ENCODE results near the gene GRB10.
"Not testable (repeated sequence)": the region's sequence is repeated elsewhere in the genome, so short reads cannot be mapped to it uniquely, and the experiment has no call there.

The GRB10 gene

GRCh38 chr7:50591098-50591479, 191.6 kb downstream of the GRB10 start:
- Histone ChIP-seq H3K36me3 (ENCODE audit: control insufficient read depth, insufficient read depth, low read length) (peaks cover 5% of the 10 kb centered on the region; the same call in 1 of the 2 replicates), H3K4me1 (ENCODE audit: control insufficient read depth, insufficient read depth, low read length) (no peaks in the 10 kb centered on the region), H3K27ac (ENCODE audit: low read length) (no peak overlapping the region), H3K9me3 (ENCODE audit: control insufficient read depth, insufficient read depth, low read length) (no peaks in the 10 kb centered on the region), H3K4me3 (ENCODE audit: low read length) (no peak overlapping the region), H3K27me3 (ENCODE audit: control insufficient read depth, insufficient read depth, low read length) (no peaks in the 10 kb centered on the region)
- no peak for DNase-seq (ENCODE audit: low read depth, low spot score)
- WGBS (ENCODE audit: insufficient coverage, insufficient read length), result no CpG with 5 or more reads among the region's 5 CpGs

GRCh38 chr7:50590535-50590934, 192.2 kb downstream of the GRB10 start:
- no peaks in the 10 kb centered on the region for H3K9me3 ChIP-seq (ENCODE audit: control insufficient read depth, insufficient read depth, low read length)
- H3K27ac ChIP-seq (ENCODE audit: low read length), result no peak overlapping the region
- no peak for DNase-seq (ENCODE audit: low read depth, low spot score)
- H3K27me3 ChIP-seq (ENCODE audit: control insufficient read depth, insufficient read depth, low read length), result no peaks in the 10 kb centered on the region
- no peak overlapping the region for H3K4me3 ChIP-seq (ENCODE audit: low read length)
- no CpG with 5 or more reads among the region's 13 CpGs for WGBS (ENCODE audit: insufficient coverage, insufficient read length)
- peaks cover 5% of the 10 kb centered on the region; the same call in 1 of the 2 replicates for H3K36me3 ChIP-seq (ENCODE audit: control insufficient read depth, insufficient read depth, low read length)
- no peaks in the 10 kb centered on the region for H3K4me1 ChIP-seq (ENCODE audit: control insufficient read depth, insufficient read depth, low read length)

- Histone ChIP-seq H3K9me3 (ENCODE audit: control insufficient read depth, insufficient read depth, low read length) (no peaks in the 10 kb centered on the region), H3K36me3 (ENCODE audit: control insufficient read depth, insufficient read depth, low read length) (peaks cover 5% of the 10 kb centered on the region; the same call in 1 of the 2 replicates), H3K4me1 (ENCODE audit: control insufficient read depth, insufficient read depth, low read length) (no peaks in the 10 kb centered on the region), H3K27me3 (ENCODE audit: control insufficient read depth, insufficient read depth, low read length) (no peaks in the 10 kb centered on the region), H3K27ac (ENCODE audit: low read length) (no peak overlapping the region), H3K4me3 (ENCODE audit: low read length) (no peak overlapping the region)
- WGBS (ENCODE audit: insufficient coverage, insufficient read length), result no CpG with 5 or more reads among the region's 2 CpGs
- DNase-seq (ENCODE audit: low read depth, low spot score), result no peak
These were observed 193.3 kb downstream of the GRB10 start for GRCh38 chr7:50589364-50589763.

- H3K27me3 ChIP-seq (ENCODE audit: control insufficient read depth, insufficient read depth, low read length), result no peaks in the 10 kb centered on the region
- no peak overlapping the region for H3K4me3 ChIP-seq (ENCODE audit: low read length)
- peak; percentile 11 for DNase-seq (ENCODE audit: low read depth, low spot score)
- no peaks in the 10 kb centered on the region for H3K9me3 ChIP-seq (ENCODE audit: control insufficient read depth, insufficient read depth, low read length)
- H3K27ac ChIP-seq (ENCODE audit: low read length), result no peak overlapping the region
- no peaks in the 10 kb centered on the region for H3K4me1 ChIP-seq (ENCODE audit: control insufficient read depth, insufficient read depth, low read length)
- WGBS (ENCODE audit: insufficient coverage, insufficient read length), result no CpG with 5 or more reads among the region's 8 CpGs
- H3K36me3 ChIP-seq (ENCODE audit: control insufficient read depth, insufficient read depth, low read length), result peaks cover 5% of the 10 kb centered on the region; the same call in 1 of the 2 replicates
These were observed 193.8 kb downstream of the GRB10 start for GRCh38 chr7:50588937-50589336.

- no peak for DNase-seq (ENCODE audit: low read depth, low spot score)
- H3K27me3 ChIP-seq (ENCODE audit: control insufficient read depth, insufficient read depth, low read length), result no peaks in the 10 kb centered on the region
- no CpG with 5 or more reads among the region's 6 CpGs for WGBS (ENCODE audit: insufficient coverage, insufficient read length)
- H3K4me3 ChIP-seq (ENCODE audit: low read length), result no peak overlapping the region
- H3K4me1 ChIP-seq (ENCODE audit: control insufficient read depth, insufficient read depth, low read length), result no peaks in the 10 kb centered on the region
- H3K9me3 ChIP-seq (ENCODE audit: control insufficient read depth, insufficient read depth, low read length), result no peaks in the 10 kb centered on the region; the same call in 1 of the 2 replicates
- no peak overlapping the region for H3K27ac ChIP-seq (ENCODE audit: low read length)
- H3K36me3 ChIP-seq (ENCODE audit: control insufficient read depth, insufficient read depth, low read length), result peaks cover under 1% of the 10 kb centered on the region; the same call in 1 of the 2 replicates
These were observed 195.0 kb downstream of the GRB10 start for GRCh38 chr7:50587737-50588136.

GRCh38 chr7:50584793-50585408, 197.8 kb downstream of the GRB10 start:
- DNase-seq (ENCODE audit: low read depth, low spot score), result no peak
- H3K4me3 ChIP-seq (ENCODE audit: low read length), result no peak overlapping the region
- H3K36me3 ChIP-seq (ENCODE audit: control insufficient read depth, insufficient read depth, low read length), result no peaks in the 10 kb centered on the region
- no peaks in the 10 kb centered on the region; the same call in 1 of the 2 replicates for H3K9me3 ChIP-seq (ENCODE audit: control insufficient read depth, insufficient read depth, low read length)
- H3K27ac ChIP-seq (ENCODE audit: low read length), result no peak overlapping the region
- H3K27me3 ChIP-seq (ENCODE audit: control insufficient read depth, insufficient read depth, low read length), result no peaks in the 10 kb centered on the region
- no CpG with 5 or more reads among the region's 5 CpGs for WGBS (ENCODE audit: insufficient coverage, insufficient read length)
- H3K4me1 ChIP-seq (ENCODE audit: control insufficient read depth, insufficient read depth, low read length), result no peaks in the 10 kb centered on the region

GRCh38 chr7:50584386-50584785, 198.3 kb downstream of the GRB10 start:
- Histone ChIP-seq H3K9me3 (ENCODE audit: control insufficient read depth, insufficient read depth, low read length) (no peaks in the 10 kb centered on the region; the same call in 1 of the 2 replicates), H3K27me3 (ENCODE audit: control insufficient read depth, insufficient read depth, low read length) (no peaks in the 10 kb centered on the region), H3K27ac (ENCODE audit: low read length) (no peak overlapping the region), H3K4me1 (ENCODE audit: control insufficient read depth, insufficient read depth, low read length) (no peaks in the 10 kb centered on the region), H3K36me3 (ENCODE audit: control insufficient read depth, insufficient read depth, low read length) (no peaks in the 10 kb centered on the region), H3K4me3 (ENCODE audit: low read length) (no peak overlapping the region)
- no peak for DNase-seq (ENCODE audit: low read depth, low spot score)
- no CpG with 5 or more reads among the region's 4 CpGs for WGBS (ENCODE audit: insufficient coverage, insufficient read length)

- not testable (repeated sequence) for H3K27me3 ChIP-seq (ENCODE audit: control insufficient read depth, insufficient read depth, low read length); H3K27ac ChIP-seq (ENCODE audit: low read length); H3K4me3 ChIP-seq (ENCODE audit: low read length); H3K9me3 ChIP-seq (ENCODE audit: control insufficient read depth, insufficient read depth, low read length); H3K36me3 ChIP-seq (ENCODE audit: control insufficient read depth, insufficient read depth, low read length); DNase-seq (ENCODE audit: low read depth, low spot score); H3K4me1 ChIP-seq (ENCODE audit: control insufficient read depth, insufficient read depth, low read length)
- no CpG with 5 or more reads among the region's 4 CpGs for WGBS (ENCODE audit: insufficient coverage, insufficient read length)
These were observed 199.4 kb downstream of the GRB10 start for GRCh38 chr7:50583295-50583694.

- no CpG with 5 or more reads among the region's 4 CpGs for WGBS (ENCODE audit: insufficient coverage, insufficient read length)
- not testable (repeated sequence) for H3K9me3 ChIP-seq (ENCODE audit: control insufficient read depth, insufficient read depth, low read length); H3K36me3 ChIP-seq (ENCODE audit: control insufficient read depth, insufficient read depth, low read length); H3K27ac ChIP-seq (ENCODE audit: low read length); DNase-seq (ENCODE audit: low read depth, low spot score); H3K27me3 ChIP-seq (ENCODE audit: control insufficient read depth, insufficient read depth, low read length); H3K4me1 ChIP-seq (ENCODE audit: control insufficient read depth, insufficient read depth, low read length); H3K4me3 ChIP-seq (ENCODE audit: low read length)
These were observed 200.4 kb downstream of the GRB10 start for GRCh38 chr7:50582271-50582670.

- H3K4me1 ChIP-seq (ENCODE audit: control insufficient read depth, insufficient read depth, low read length); H3K4me3 ChIP-seq (ENCODE audit: low read length); H3K9me3 ChIP-seq (ENCODE audit: control insufficient read depth, insufficient read depth, low read length); H3K27me3 ChIP-seq (ENCODE audit: control insufficient read depth, insufficient read depth, low read length); H3K27ac ChIP-seq (ENCODE audit: low read length); DNase-seq (ENCODE audit: low read depth, low spot score); H3K36me3 ChIP-seq (ENCODE audit: control insufficient read depth, insufficient read depth, low read length): not testable (repeated sequence)
- WGBS (ENCODE audit: insufficient coverage, insufficient read length), result no CpG with 5 or more reads among the region's 2 CpGs
These were observed 202.0 kb downstream of the GRB10 start for GRCh38 chr7:50580666-50581065.

- Histone ChIP-seq H3K4me1 (ENCODE audit: control insufficient read depth, insufficient read depth, low read length) (no peaks in the 10 kb centered on the region), H3K4me3 (ENCODE audit: low read length) (no peak overlapping the region), H3K27ac (ENCODE audit: low read length) (no peak overlapping the region), H3K36me3 (ENCODE audit: control insufficient read depth, insufficient read depth, low read length) (no peaks in the 10 kb centered on the region), H3K9me3 (ENCODE audit: control insufficient read depth, insufficient read depth, low read length) (no peaks in the 10 kb centered on the region; the same call in 1 of the 2 replicates), H3K27me3 (ENCODE audit: control insufficient read depth, insufficient read depth, low read length) (no peaks in the 10 kb centered on the region)
- DNase-seq (ENCODE audit: low read depth, low spot score), result no peak
- WGBS (ENCODE audit: insufficient coverage, insufficient read length), result no CpG with 5 or more reads among the region's 5 CpGs
These were observed 202.6 kb downstream of the GRB10 start for GRCh38 chr7:50580057-50580456.

All from iPS DF 6.9 (cell line).